Fibroblast of the aortic adventitia (primary cell): ENCODE measurements around the gene SEMA3D. TPM values are rescaled to one million over a fixed set of nuclear protein-coding genes. Genes with fewer than 3 reads are reported as not detected.

Source experiments
- DNase-seq: peaks from one replicate; pipeline ENCODE4 v3.0.0-alpha.2; 2010; ENCODE audit warnings: low read depth
- H3K4me3 ChIP-seq: 2 replicates; pipeline ENCODE4 v1.5.1; 2011; ENCODE audit warnings: low read depth, mild to moderate bottlenecking, control low read depth, low read length, moderate library complexity
- CTCF ChIP-seq: IDR thresholded peaks from 2 replicates; pipeline ENCODE4 v1.5.1; 2011; ENCODE audit warnings: mild to moderate bottlenecking, low read length, control low read depth, inconsistent platforms; ENCODE audit not compliant: insufficient read depth
- total RNA-seq: library from RNA; depleted of rRNA; stranded (reverse); fragments of >200 nt; gene quantifications from 2 replicates; pipeline ENCODE4 v1.2.3, GENCODE V29; 2012; ENCODE audit warnings: low replicate concordance

SEMA3D gene
- total RNA-seq, 1 donor = 51.2 TPM

GRCh38 chr7:85095806-85096205, 91.0 kb downstream of the SEMA3D start:
- H3K4me3 ChIP-seq = no peak overlapping the region

GRCh38 chr7:85095366-85095765, 91.5 kb downstream of the SEMA3D start:
- no peak for TF ChIP-seq CTCF
- peak; percentile 13 for DNase-seq
- no peak overlapping the region for H3K4me3 ChIP-seq

More at GRCh38 chr7:85095806-85096205, 91.0 kb downstream of the SEMA3D start:
- DNase-seq = peak; percentile 59
- no peak for TF ChIP-seq CTCF

GRCh38 chr7:85094046-85094725, 92.7 kb downstream of the SEMA3D start:
- peak; percentile 90 for DNase-seq
- TF ChIP-seq CTCF = no peak
- no peak overlapping the region for H3K4me3 ChIP-seq

GRCh38 chr7:85091565-85091928, 95.3 kb downstream of the SEMA3D start:
- DNase-seq = no peak
- H3K4me3 ChIP-seq = no peak overlapping the region
- no peak for TF ChIP-seq CTCF

GRCh38 chr7:85090919-85091564, 95.8 kb downstream of the SEMA3D start:
- TF ChIP-seq CTCF = no peak
- H3K4me3 ChIP-seq = no peak overlapping the region
- no peak for DNase-seq

- DNase-seq = peak; percentile 24
- H3K4me3 ChIP-seq = no peak overlapping the region
- no peak for TF ChIP-seq CTCF
These were observed 96.7 kb downstream of the SEMA3D start for GRCh38 chr7:85090143-85090542.

GRCh38 chr7:85081846-85082245, 105.0 kb downstream of the SEMA3D start:
- TF ChIP-seq CTCF = no peak
- no peak for DNase-seq
- no peak overlapping the region for H3K4me3 ChIP-seq
